H1 (cell line): ENCODE data around the gene ZNF44.

Experiments used
- CBX5 ChIP-seq: fragments of 300-800, 300-1000 bp; sonication (generic); IDR thresholded peaks from 2 replicates; pipeline ENCODE4 v1.7.1; 2016; ENCODE audit warnings: antibody characterized with exemption, low read length, low read depth
- EZH2 ChIP-seq: fragments of 200-600 bp; sonication (generic); IDR thresholded peaks from 2 replicates; pipeline ENCODE4 v1.7.1; 2012; ENCODE audit warnings: low read depth, mild to moderate bottlenecking, moderate library complexity, low read length, inconsistent platforms; ENCODE audit not compliant: severe bottlenecking
- TF ChIP-seq, protein P1 (sequence below), 3 experiments: IDR thresholded peaks; 1 replicate in 2 of 3; 2 replicates in 1 of 3; pipeline versions ENCODE4 v1.5.1 to v1.6.1; 2011; ENCODE audit warnings: low read length in 3 of 3, mild to moderate bottlenecking in 3 of 3, inconsistent platforms in 2 of 3, low read depth in 1 of 3, moderate library complexity in 1 of 3; ENCODE audit not compliant: insufficient read depth in 1 of 3; ENCODE audit errors: control extremely low read depth in 1 of 3

DNA sequence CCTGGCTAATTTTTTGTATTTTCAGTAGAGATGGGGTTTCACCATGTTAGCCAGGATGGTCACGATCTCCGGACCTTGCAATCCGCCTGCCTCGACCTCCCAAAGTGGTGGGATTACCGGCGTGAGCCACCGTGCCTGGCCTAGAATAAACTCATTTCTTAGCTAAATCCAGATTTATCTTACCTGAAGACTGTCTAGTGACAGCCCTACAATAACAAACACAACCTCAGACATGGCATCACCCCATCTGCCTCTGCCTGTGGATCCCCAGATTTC lies 5.0 kb downstream of the ZNF44 start:
- TF ChIP-seq EZH2 (no peak), CBX5 (no peak)
- TF ChIP-seq, protein P1, sequence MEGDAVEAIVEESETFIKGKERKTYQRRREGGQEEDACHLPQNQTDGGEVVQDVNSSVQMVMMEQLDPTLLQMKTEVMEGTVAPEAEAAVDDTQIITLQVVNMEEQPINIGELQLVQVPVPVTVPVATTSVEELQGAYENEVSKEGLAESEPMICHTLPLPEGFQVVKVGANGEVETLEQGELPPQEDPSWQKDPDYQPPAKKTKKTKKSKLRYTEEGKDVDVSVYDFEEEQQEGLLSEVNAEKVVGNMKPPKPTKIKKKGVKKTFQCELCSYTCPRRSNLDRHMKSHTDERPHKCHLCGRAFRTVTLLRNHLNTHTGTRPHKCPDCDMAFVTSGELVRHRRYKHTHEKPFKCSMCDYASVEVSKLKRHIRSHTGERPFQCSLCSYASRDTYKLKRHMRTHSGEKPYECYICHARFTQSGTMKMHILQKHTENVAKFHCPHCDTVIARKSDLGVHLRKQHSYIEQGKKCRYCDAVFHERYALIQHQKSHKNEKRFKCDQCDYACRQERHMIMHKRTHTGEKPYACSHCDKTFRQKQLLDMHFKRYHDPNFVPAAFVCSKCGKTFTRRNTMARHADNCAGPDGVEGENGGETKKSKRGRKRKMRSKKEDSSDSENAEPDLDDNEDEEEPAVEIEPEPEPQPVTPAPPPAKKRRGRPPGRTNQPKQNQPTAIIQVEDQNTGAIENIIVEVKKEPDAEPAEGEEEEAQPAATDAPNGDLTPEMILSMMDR (IDR thresholded peaks at IDR 0.05; ENCODE audit: control extremely low read depth in 1 of 3, insufficient read depth in 1 of 3, low read depth in 1 of 3, low read length in 3 of 3), result no peak
